DLD1 (cell line): ENCODE data around the gene CSNK1G3.
"Not testable (repeated sequence)": the region's sequence is repeated elsewhere in the genome, so short reads cannot be mapped to it uniquely, and the experiment has no call there.

Experiments used
- in situ Hi-C: cut with HindIII; loops from 2 replicates; pipeline ENCODE4 v1.10.0; 2017; ENCODE audit warnings: low sequenced_read_pairs

The CSNK1G3 gene

GRCh38 chr5:123636006-123636405, 124.0 kb downstream of the CSNK1G3 start:
- in situ Hi-C loops: no loop called here

GRCh38 chr5:123637028-123637427, 125.1 kb downstream of the CSNK1G3 start:
- in situ Hi-C loops: not testable (repeated sequence)

- in situ Hi-C loops: no loop called here
These were observed 127.3 kb downstream of the CSNK1G3 start for GRCh38 chr5:123639244-123639643.

GRCh38 chr5:123645024-123645603, 133.1 kb downstream of the CSNK1G3 start:
- in situ Hi-C loops: no loop called here

- in situ Hi-C loops: no loop called here
These were observed 135.1 kb downstream of the CSNK1G3 start for GRCh38 chr5:123647066-123647465.

- in situ Hi-C loops: no loop called here
These were observed 139.3 kb downstream of the CSNK1G3 start for GRCh38 chr5:123651234-123651633.

- in situ Hi-C loops: no loop called here
These were observed 147.0 kb downstream of the CSNK1G3 start for GRCh38 chr5:123659011-123659410.

- in situ Hi-C loops: no loop called here
These were observed 147.5 kb downstream of the CSNK1G3 start for GRCh38 chr5:123659495-123659894.

GRCh38 chr5:123664961-123665360, 153.0 kb downstream of the CSNK1G3 start:
- in situ Hi-C loops: no loop called here

GRCh38 chr5:123665822-123666371, 153.9 kb downstream of the CSNK1G3 start:
- in situ Hi-C loops: no loop called here
